Thyroid gland (tissue), 4 donors: ENCODE data around the gene EPB41L5. TPM values are rescaled to one million over a fixed set of nuclear protein-coding genes. Genes with fewer than 3 reads are reported as not detected.
A peak's percentile ranks its signal among the peaks of the same experiment; 100 is the strongest.
"Not testable (repeated sequence)": the region's sequence is repeated elsewhere in the genome, so short reads cannot be mapped to it uniquely, and the experiment has no call there.

ENCODE experiments used
- DNase-seq, 2 donors: peaks; one replicate each; pipeline ENCODE4 v3.0.0-alpha.2; 2019
- H3K27ac ChIP-seq, 3 donors: fragments of 200-600 bp; sonication (generic); 1 replicate in 2 of 3; 2 replicates in 1 of 3; pipeline ENCODE4 v1.5.1; 2016 to 2019; ENCODE audit warnings: mild to moderate bottlenecking in 1 of 3, moderate library complexity in 1 of 3
- H3K27me3 ChIP-seq: fragments of 200-600 bp; sonication (generic); one replicate; pipeline ENCODE4 v1.5.1; 2019
- H3K36me3 ChIP-seq, 2 donors: fragments of 200-600 bp; sonication (generic); one replicate each; pipeline ENCODE4 v1.5.1; 2016 to 2019
- H3K4me1 ChIP-seq, 2 donors: fragments of 200-600 bp; sonication (generic); one replicate each; pipeline ENCODE4 v1.5.1; 2017 to 2019
- H3K4me3 ChIP-seq, 3 donors: fragments of 200-600 bp; sonication (generic); replicated peaks in 1 of 3; 1 replicate in 2 of 3; 2 replicates in 1 of 3; pipeline ENCODE4 v1.5.1; 2016; ENCODE audit warnings: mild to moderate bottlenecking in 1 of 3
- H3K9me3 ChIP-seq: fragments of 200-600 bp; sonication (generic); one replicate; pipeline ENCODE4 v1.5.1; 2017
- CTCF ChIP-seq, 6 experiments: fragments of 200-600 bp in 3 of 6; fragments of 450-650 bp in 3 of 6; sonication (generic) in 3 of 6; IDR thresholded peaks; one replicate each; pipeline ENCODE4 v1.5.1; 2016 to 2019; ENCODE audit warnings: antibody characterized with exemption in 6 of 6, mild to moderate bottlenecking in 2 of 6, inconsistent platforms in 1 of 6, moderate library complexity in 1 of 6
- POLR2A ChIP-seq, 2 donors: fragments of 450-650 bp; IDR thresholded peaks; one replicate each; pipeline ENCODE4 v1.6.1; 2017; ENCODE audit warnings: antibody characterized with exemption in 2 of 2, mild to moderate bottlenecking in 2 of 2, moderate library complexity in 1 of 2
- WGBS, 2 donors: methylation state at CpG; one replicate each; pipeline ENCODE4 v1.1.5; 2017; 5-methylcytosine and 5-hydroxymethylcytosine counted together
- intact Hi-C: fragments of 100-400 bp; cut with DNase I; formaldehyde crosslinking; loops from one replicate; pipeline ENCODE4 v1.15.1; 2023
- total RNA-seq, 4 donors: library from RNA; depleted of rRNA; stranded (reverse); fragments of >200 nt; gene quantifications; one replicate each; pipeline ENCODE4 v1.2.3, GENCODE V29; 2016

The EPB41L5 gene
- total RNA-seq, 4 donors from 2014 or later = 82.2 to 126 (median 116) TPM

DNA sequence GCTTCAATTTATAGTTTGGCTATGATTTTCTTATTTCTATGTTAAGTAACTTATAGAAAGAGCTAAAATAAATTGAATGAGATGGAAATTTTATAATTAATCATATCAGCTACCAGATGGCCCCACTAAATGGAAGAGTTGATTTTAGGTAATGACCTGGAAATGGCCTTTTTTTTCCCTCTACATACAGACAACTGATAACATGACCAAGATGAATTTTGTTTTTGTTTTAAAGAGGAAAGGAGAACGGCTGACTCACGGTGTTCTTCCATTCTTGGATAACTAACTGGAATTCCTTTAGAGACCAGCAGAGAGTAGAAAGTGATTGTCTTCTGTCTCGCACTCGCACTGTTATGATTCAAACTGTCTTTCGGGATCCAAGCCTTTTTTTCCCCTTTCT is 119.3 kb downstream of the EPB41L5 start:
- Histone ChIP-seq H3K4me1 (peaks cover 15 to 28% of the 10 kb centered on the region in 2 donors), H3K36me3 (no peaks in the 10 kb centered on the region), H3K27ac (peak overlapping the region in 2 of 3 donors; percentile 27 to 63), H3K27me3 (no peaks in the 10 kb centered on the region), H3K4me3 (no peak overlapping the region), H3K9me3 (no peaks in the 10 kb centered on the region)
- intact Hi-C loops = no loop called here
- 78 to 86% methylated on average over 5 of the region's 5 CpGs for WGBS, 2 donors
- DNase-seq = no peak
- TF ChIP-seq CTCF (IDR thresholded peaks at IDR 0.05) = no peak
- TF ChIP-seq POLR2A (IDR thresholded peaks at IDR 0.05) = no peak

GRCh38 chr2:120132691-120133090 is 119.8 kb downstream of the EPB41L5 start:
- WGBS, 2 donors = 96 to 98% methylated on average over 1 of the region's 1 CpG
- intact Hi-C loops = no loop called here
- no peak overlapping the region for H3K27ac ChIP-seq
- DNase-seq = no peak
- peaks cover 15 to 28% of the 10 kb centered on the region in 2 donors for H3K4me1 ChIP-seq
- no peaks in the 10 kb centered on the region for H3K36me3 ChIP-seq
- H3K4me3 ChIP-seq = no peak overlapping the region
- no peaks in the 10 kb centered on the region for H3K27me3 ChIP-seq
- TF ChIP-seq CTCF (IDR thresholded peaks at IDR 0.05) = no peak
- TF ChIP-seq POLR2A (IDR thresholded peaks at IDR 0.05) = no peak
- H3K9me3 ChIP-seq = no peaks in the 10 kb centered on the region

GRCh38 chr2:120133572-120134244 is 120.8 kb downstream of the EPB41L5 start:
- TF ChIP-seq CTCF (IDR thresholded peaks at IDR 0.05) = no peak
- no peak for TF ChIP-seq POLR2A (IDR thresholded peaks at IDR 0.05)
- no peak for DNase-seq
- WGBS, 2 donors = 87 to 94% methylated on average over 2 of the region's 2 CpGs

GRCh38 chr2:120134263-120134662 is 121.4 kb downstream of the EPB41L5 start:
- Histone ChIP-seq H3K4me1 (peaks cover 15 to 28% of the 10 kb centered on the region in 2 donors), H3K36me3 (no peaks in the 10 kb centered on the region), H3K27me3 (no peaks in the 10 kb centered on the region), H3K9me3 (no peaks in the 10 kb centered on the region), H3K27ac (peak overlapping the region in 1 of 3 donors; percentile 61), H3K4me3 (no peak overlapping the region)
- peak in 1 of 2 donors; percentile 25 for DNase-seq
- intact Hi-C loops = no loop called here
- 67 to 71% methylated on average over 4 of the region's 4 CpGs for WGBS, 2 donors
- TF ChIP-seq POLR2A (IDR thresholded peaks at IDR 0.05) = no peak
- no peak for TF ChIP-seq CTCF (IDR thresholded peaks at IDR 0.05)

More at GRCh38 chr2:120133572-120134244, 120.8 kb downstream of the EPB41L5 start:
- no peaks in the 10 kb centered on the region for H3K36me3 ChIP-seq
- peaks cover 15 to 28% of the 10 kb centered on the region in 2 donors for H3K4me1 ChIP-seq
- H3K4me3 ChIP-seq = no peak overlapping the region
- intact Hi-C loops = no loop called here
- peak overlapping the region in 2 of 3 donors; percentile 26 to 61 for H3K27ac ChIP-seq
- no peaks in the 10 kb centered on the region for H3K9me3 ChIP-seq
- H3K27me3 ChIP-seq = no peaks in the 10 kb centered on the region

DNA sequence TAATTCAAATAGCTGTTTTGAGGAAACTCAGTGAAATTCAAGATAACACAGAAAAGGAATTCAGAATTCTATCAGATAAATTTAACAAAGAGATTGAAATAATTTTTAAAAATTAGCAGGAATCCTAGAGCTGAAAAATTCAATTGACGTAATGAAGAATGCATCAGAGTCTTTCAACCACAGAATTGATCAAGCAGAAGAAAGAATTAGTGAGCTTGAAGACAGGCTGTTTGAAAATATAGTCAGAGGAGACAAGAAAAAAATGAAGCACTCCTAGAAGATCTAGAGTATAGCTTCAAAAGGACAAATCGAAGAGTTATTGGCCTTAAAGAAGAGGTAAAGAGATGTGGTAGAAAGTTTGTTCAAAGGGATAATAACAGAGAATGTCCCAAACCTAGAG is 122.1 kb downstream of the EPB41L5 start:
- Histone ChIP-seq H3K4me1 (peaks cover 15 to 28% of the 10 kb centered on the region in 2 donors), H3K27ac (peak overlapping the region in 1 of 3 donors; percentile 61)
- DNase-seq, H3K4me3 ChIP-seq, intact Hi-C loops, H3K27me3 ChIP-seq, H3K9me3 ChIP-seq, H3K36me3 ChIP-seq: not testable (repeated sequence)
- WGBS, 2 donors = 98% methylated on average over 2 of the region's 2 CpGs
